Measurements from ENCODE around the gene SNX8. TPM values are rescaled to one million over a fixed set of nuclear protein-coding genes. Genes with fewer than 3 reads are reported as not detected.

SNX8 gene
- polyA plus RNA-seq, 1 donor from 2014 or later, result 5.7 TPM

DNA sequence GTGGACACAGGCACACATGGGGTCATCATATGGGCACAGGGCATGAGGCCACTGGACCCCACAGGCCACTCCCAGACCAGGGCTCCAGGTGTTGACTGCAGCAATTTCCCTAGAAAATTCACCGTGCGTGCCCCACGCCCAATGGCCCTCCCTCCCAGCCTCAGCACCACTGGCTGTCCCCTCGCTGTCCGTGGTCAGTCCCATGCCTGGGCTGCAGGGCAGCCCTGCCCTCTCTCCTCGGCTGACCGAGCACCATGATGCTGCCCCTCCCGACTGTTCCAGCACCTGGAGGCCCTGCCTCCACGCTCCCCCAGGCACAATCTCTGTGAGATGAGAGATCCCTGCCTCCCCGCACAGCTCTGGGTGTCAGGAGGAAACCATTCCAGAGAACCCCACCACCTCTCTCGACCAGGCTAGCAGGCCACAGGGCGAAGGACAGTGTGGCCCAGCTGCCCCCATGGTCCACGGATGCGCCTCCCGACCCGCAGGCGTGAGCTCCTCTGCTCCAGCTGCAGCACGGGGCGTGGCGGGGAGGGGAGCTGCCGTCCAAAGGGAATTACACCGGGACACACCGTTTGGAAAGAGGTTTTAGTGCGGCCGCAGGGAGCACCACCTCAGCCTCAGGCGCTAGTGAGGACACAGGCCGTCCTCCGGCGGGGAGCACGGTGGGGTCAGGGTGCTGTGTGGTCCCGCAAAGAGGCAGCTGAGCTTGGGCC, 59.7 kb downstream of the SNX8 start:
- no peaks in the 10 kb centered on the region for H3K9me2 ChIP-seq (ENCODE audit: insufficient read depth, low read length)
- no peak overlapping the region for H3K27ac ChIP-seq (ENCODE audit: low read length)
- H3K9me3 ChIP-seq (ENCODE audit: low read length), result no peaks in the 10 kb centered on the region
- H4K20me1 ChIP-seq (ENCODE audit: insufficient read depth), result no peaks in the 10 kb centered on the region
- no peaks in the 10 kb centered on the region for H3K79me2 ChIP-seq (replicated peaks; ENCODE audit: insufficient read depth, low read length)
- H3K4me3 ChIP-seq (ENCODE audit: low read length), result no peak overlapping the region
- no peak overlapping the region for H2AFZ ChIP-seq (ENCODE audit: low read depth, low read length)
- TF ChIP-seq TAF1 (IDR thresholded peaks at IDR 0.05; ENCODE audit: low read depth), result no peak
- no peak overlapping the region for H3K9ac ChIP-seq (ENCODE audit: low read length)
- no peak overlapping the region for H3K4me2 ChIP-seq (ENCODE audit: low read length)
- no peaks in the 10 kb centered on the region for H3K27me3 ChIP-seq (ENCODE audit: insufficient read depth, low read depth, low read length)
- no peaks in the 10 kb centered on the region for H3K36me3 ChIP-seq (ENCODE audit: insufficient read depth, low read length)
- no peaks in the 10 kb centered on the region for H3F3A ChIP-seq (ENCODE audit: insufficient read depth, low read length, poor library complexity, severe bottlenecking)

DNA sequence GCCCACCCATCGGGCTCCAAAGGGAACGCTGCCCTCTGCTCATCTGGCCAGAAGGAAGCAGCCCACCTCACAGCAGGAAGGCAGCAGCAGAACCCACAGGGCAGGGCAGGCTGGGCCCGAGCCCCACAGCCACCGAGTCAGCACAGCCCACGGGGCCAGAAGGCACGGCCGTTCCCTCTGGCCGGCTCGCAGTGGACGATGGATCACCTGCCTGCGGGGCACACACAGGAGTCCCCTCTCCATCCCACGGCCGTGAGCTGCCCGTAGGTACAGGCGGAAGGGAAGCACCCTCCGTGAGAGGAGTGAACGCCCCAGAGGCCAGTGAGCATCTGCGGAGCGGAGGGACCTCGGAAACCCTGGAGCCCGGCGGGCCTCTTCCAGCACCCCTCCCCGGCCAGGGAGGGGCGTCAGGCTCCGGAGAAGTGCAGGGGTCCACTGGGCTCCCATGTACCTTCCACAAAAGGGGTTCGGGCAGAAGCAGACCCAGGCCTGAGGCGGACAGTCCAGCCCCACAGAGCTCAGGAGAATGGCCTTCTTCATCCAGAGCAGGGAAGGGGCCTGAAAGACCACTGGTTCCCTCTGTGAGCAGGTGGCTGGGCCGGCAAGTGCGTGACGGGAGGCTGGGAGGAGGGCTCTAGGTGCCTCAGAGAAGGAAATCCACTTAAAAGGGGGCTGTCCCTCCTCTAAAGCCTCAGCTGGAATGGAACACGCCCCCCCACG, 60.6 kb downstream of the SNX8 start:
- Histone ChIP-seq H4K20me1 (ENCODE audit: insufficient read depth) (no peaks in the 10 kb centered on the region), H3K4me2 (ENCODE audit: low read length) (no peak overlapping the region), H3K9me2 (ENCODE audit: insufficient read depth, low read length) (no peaks in the 10 kb centered on the region), H3K9me3 (ENCODE audit: low read length) (no peaks in the 10 kb centered on the region), H3K4me3 (ENCODE audit: low read length) (no peak overlapping the region), H3F3A (ENCODE audit: insufficient read depth, low read length, poor library complexity, severe bottlenecking) (no peaks in the 10 kb centered on the region), H3K36me3 (ENCODE audit: insufficient read depth, low read length) (no peaks in the 10 kb centered on the region), H3K27ac (ENCODE audit: low read length) (no peak overlapping the region), H3K9ac (ENCODE audit: low read length) (no peak overlapping the region), H3K27me3 (ENCODE audit: insufficient read depth, low read depth, low read length) (no peaks in the 10 kb centered on the region), H3K79me2 (replicated peaks; ENCODE audit: insufficient read depth, low read length) (no peaks in the 10 kb centered on the region), H2AFZ (ENCODE audit: low read depth, low read length) (no peak overlapping the region)
- TF ChIP-seq SMC3 (conservative IDR thresholded peaks at IDR 0.05; ENCODE audit: poor library complexity), result no peak
- TF ChIP-seq RAD21 (conservative IDR thresholded peaks at IDR 0.05), result no peak

DNA sequence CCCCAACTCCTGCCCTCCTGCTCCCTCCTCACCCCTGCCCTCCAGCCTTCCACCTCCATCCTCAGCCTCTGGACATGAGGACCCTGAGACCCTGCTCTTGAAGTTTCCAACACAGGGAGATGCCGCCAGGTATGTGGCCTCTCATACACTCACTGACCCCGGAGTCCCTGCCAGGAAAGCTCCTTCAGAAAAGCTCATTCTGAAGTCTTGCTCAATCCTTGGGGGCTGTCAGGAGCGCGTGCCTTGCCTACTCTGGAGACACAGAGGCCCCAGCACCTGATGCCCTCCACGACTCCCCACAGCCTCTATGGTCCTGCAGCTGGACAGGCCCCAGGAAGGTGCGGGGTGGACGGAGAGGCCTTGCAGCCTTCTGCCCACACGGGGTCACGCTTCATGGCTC, 61.2 kb downstream of the SNX8 start:
- Histone ChIP-seq H3K4me3 (ENCODE audit: low read length) (no peak overlapping the region), H3K4me2 (ENCODE audit: low read length) (no peak overlapping the region), H3K27ac (ENCODE audit: low read length) (no peak overlapping the region), H4K20me1 (ENCODE audit: insufficient read depth) (no peaks in the 10 kb centered on the region), H3K9me3 (ENCODE audit: low read length) (no peaks in the 10 kb centered on the region), H3F3A (ENCODE audit: insufficient read depth, low read length, poor library complexity, severe bottlenecking) (no peaks in the 10 kb centered on the region), H3K9ac (ENCODE audit: low read length) (no peak overlapping the region), H2AFZ (ENCODE audit: low read depth, low read length) (no peak overlapping the region), H3K79me2 (replicated peaks; ENCODE audit: insufficient read depth, low read length) (no peaks in the 10 kb centered on the region), H3K36me3 (ENCODE audit: insufficient read depth, low read length) (no peaks in the 10 kb centered on the region), H3K9me2 (ENCODE audit: insufficient read depth, low read length) (no peaks in the 10 kb centered on the region), H3K27me3 (ENCODE audit: insufficient read depth, low read depth, low read length) (no peaks in the 10 kb centered on the region)
- TF ChIP-seq POLR2AphosphoS5 (IDR thresholded peaks at IDR 0.05) (no peak), RAD21 (conservative IDR thresholded peaks at IDR 0.05) (no peak), EZH2 (IDR thresholded peaks at IDR 0.05; ENCODE audit: borderline replicate concordance, insufficient read depth, low read length, poor library complexity, severe bottlenecking) (no peak), TAF1 (IDR thresholded peaks at IDR 0.05; ENCODE audit: low read depth) (no peak), MXI1 (conservative IDR thresholded peaks at IDR 0.05; ENCODE audit: poor library complexity, severe bottlenecking) (no peak), EP300 (conservative IDR thresholded peaks at IDR 0.05; ENCODE audit: poor library complexity, severe bottlenecking) (no peak), SMC3 (conservative IDR thresholded peaks at IDR 0.05; ENCODE audit: poor library complexity) (no peak)
- TF ChIP-seq, protein P1, sequence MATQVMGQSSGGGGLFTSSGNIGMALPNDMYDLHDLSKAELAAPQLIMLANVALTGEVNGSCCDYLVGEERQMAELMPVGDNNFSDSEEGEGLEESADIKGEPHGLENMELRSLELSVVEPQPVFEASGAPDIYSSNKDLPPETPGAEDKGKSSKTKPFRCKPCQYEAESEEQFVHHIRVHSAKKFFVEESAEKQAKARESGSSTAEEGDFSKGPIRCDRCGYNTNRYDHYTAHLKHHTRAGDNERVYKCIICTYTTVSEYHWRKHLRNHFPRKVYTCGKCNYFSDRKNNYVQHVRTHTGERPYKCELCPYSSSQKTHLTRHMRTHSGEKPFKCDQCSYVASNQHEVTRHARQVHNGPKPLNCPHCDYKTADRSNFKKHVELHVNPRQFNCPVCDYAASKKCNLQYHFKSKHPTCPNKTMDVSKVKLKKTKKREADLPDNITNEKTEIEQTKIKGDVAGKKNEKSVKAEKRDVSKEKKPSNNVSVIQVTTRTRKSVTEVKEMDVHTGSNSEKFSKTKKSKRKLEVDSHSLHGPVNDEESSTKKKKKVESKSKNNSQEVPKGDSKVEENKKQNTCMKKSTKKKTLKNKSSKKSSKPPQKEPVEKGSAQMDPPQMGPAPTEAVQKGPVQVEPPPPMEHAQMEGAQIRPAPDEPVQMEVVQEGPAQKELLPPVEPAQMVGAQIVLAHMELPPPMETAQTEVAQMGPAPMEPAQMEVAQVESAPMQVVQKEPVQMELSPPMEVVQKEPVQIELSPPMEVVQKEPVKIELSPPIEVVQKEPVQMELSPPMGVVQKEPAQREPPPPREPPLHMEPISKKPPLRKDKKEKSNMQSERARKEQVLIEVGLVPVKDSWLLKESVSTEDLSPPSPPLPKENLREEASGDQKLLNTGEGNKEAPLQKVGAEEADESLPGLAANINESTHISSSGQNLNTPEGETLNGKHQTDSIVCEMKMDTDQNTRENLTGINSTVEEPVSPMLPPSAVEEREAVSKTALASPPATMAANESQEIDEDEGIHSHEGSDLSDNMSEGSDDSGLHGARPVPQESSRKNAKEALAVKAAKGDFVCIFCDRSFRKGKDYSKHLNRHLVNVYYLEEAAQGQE (IDR thresholded peaks at IDR 0.05; ENCODE audit: borderline replicate concordance), result no peak
- TF ChIP-seq, protein P2, sequence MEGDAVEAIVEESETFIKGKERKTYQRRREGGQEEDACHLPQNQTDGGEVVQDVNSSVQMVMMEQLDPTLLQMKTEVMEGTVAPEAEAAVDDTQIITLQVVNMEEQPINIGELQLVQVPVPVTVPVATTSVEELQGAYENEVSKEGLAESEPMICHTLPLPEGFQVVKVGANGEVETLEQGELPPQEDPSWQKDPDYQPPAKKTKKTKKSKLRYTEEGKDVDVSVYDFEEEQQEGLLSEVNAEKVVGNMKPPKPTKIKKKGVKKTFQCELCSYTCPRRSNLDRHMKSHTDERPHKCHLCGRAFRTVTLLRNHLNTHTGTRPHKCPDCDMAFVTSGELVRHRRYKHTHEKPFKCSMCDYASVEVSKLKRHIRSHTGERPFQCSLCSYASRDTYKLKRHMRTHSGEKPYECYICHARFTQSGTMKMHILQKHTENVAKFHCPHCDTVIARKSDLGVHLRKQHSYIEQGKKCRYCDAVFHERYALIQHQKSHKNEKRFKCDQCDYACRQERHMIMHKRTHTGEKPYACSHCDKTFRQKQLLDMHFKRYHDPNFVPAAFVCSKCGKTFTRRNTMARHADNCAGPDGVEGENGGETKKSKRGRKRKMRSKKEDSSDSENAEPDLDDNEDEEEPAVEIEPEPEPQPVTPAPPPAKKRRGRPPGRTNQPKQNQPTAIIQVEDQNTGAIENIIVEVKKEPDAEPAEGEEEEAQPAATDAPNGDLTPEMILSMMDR (IDR thresholded peaks at IDR 0.05; ENCODE audit: poor library complexity, severe bottlenecking), result no peak

Measured in neural cell (in vitro differentiated cells).